Lower leg skin (tissue), 3 donors: ENCODE results near the gene JMJD7.

Experiments used
- POLR2A ChIP-seq, 2 donors: fragments of 450-650 bp; IDR thresholded peaks; one replicate each; pipeline ENCODE4 v1.6.1; 2016 to 2017; ENCODE audit warnings: antibody characterized with exemption in 2 of 2, mild to moderate bottlenecking in 1 of 2, moderate library complexity in 1 of 2
- TF ChIP-seq, protein P1 (sequence below), 3 donors: fragments of 450-650 bp; IDR thresholded peaks; one replicate each; pipeline ENCODE4 v1.5.1; 2016; ENCODE audit warnings: antibody characterized with exemption in 3 of 3, mild to moderate bottlenecking in 3 of 3, moderate library complexity in 2 of 3

DNA sequence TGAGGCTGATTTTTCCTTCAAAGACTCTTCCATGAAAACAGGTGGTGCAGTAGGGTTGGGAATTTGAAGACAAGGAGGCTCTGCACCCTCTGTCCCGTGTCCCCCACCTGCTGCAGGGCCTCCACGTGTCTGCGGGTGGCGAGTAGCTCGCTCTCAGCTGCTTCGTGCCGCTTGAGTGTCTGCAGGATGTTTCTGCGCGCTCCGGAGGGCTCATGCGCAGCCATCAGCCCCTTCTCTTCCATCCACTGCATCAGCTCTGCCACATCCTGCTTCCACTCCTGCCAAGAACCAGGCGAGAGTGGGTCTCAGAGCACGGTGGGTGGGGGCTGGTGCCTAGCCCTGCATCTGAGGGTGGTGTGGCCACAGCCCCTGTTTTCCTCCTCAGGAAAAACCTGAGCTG lies 48.1 kb downstream of the JMJD7 start:
- no peak for TF ChIP-seq POLR2A (IDR thresholded peaks at IDR 0.05)
- TF ChIP-seq, protein P1, sequence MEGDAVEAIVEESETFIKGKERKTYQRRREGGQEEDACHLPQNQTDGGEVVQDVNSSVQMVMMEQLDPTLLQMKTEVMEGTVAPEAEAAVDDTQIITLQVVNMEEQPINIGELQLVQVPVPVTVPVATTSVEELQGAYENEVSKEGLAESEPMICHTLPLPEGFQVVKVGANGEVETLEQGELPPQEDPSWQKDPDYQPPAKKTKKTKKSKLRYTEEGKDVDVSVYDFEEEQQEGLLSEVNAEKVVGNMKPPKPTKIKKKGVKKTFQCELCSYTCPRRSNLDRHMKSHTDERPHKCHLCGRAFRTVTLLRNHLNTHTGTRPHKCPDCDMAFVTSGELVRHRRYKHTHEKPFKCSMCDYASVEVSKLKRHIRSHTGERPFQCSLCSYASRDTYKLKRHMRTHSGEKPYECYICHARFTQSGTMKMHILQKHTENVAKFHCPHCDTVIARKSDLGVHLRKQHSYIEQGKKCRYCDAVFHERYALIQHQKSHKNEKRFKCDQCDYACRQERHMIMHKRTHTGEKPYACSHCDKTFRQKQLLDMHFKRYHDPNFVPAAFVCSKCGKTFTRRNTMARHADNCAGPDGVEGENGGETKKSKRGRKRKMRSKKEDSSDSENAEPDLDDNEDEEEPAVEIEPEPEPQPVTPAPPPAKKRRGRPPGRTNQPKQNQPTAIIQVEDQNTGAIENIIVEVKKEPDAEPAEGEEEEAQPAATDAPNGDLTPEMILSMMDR (IDR thresholded peaks at IDR 0.05), result no peak
